ELF-1 (cell line): ENCODE measurements around the gene RGS19.
"Not testable (repeated sequence)": the region's sequence is repeated elsewhere in the genome, so short reads cannot be mapped to it uniquely, and the experiment has no call there.

Source experiments
- DNase-seq: peaks from one replicate; pipeline ENCODE4 v3.0.0-alpha.2; 2016; ENCODE audit warnings: low read depth, low spot score

Gene RGS19

GRCh38 chr20:64079273-64080012, at the start of gene RGS19:
RGS19 (minus strand) TSS chr20:64079518; CDS start chr20:64076886, 2,632 bp downstream.
- DNase-seq = peak; percentile 59

- DNase-seq = not testable (repeated sequence)
Observed at GRCh38 chr20:64123517-64123916, 44.2 kb upstream of the RGS19 start.

GRCh38 chr20:64122927-64123326, 43.6 kb upstream of the RGS19 start:
- not testable (repeated sequence) for DNase-seq

GRCh38 chr20:64121586-64121985, 42.3 kb upstream of the RGS19 start:
- DNase-seq = no peak

GRCh38 chr20:64119681-64120341, 40.5 kb upstream of the RGS19 start:
- DNase-seq = no peak

GRCh38 chr20:64119301-64119680, 40.0 kb upstream of the RGS19 start:
- no peak for DNase-seq

GRCh38 chr20:64117432-64117777, 38.1 kb upstream of the RGS19 start:
- DNase-seq = not testable (repeated sequence)

- DNase-seq = peak; percentile 0
Observed at GRCh38 chr20:64116541-64117431, 37.5 kb upstream of the RGS19 start.

GRCh38 chr20:64116016-64116415, 36.7 kb upstream of the RGS19 start:
- peak; percentile 1 for DNase-seq

- DNase-seq = peak; percentile 3
Observed at GRCh38 chr20:64115171-64115911, 36.0 kb upstream of the RGS19 start.

GRCh38 chr20:64114356-64114971, 35.1 kb upstream of the RGS19 start:
- DNase-seq = peak; percentile 0

- no peak for DNase-seq
Observed at GRCh38 chr20:64113796-64114355, 34.6 kb upstream of the RGS19 start.

- DNase-seq = no peak
Observed at GRCh38 chr20:64113444-64113775, 34.1 kb upstream of the RGS19 start.

- DNase-seq = peak; percentile 1
Observed at GRCh38 chr20:64112691-64113443, 33.5 kb upstream of the RGS19 start.

- DNase-seq = peak; percentile 1
Observed at GRCh38 chr20:64111841-64112641, 32.7 kb upstream of the RGS19 start.

- DNase-seq = peak; percentile 0
Observed at GRCh38 chr20:64110411-64111068, 31.2 kb upstream of the RGS19 start.

GRCh38 chr20:64109831-64110391, 30.6 kb upstream of the RGS19 start:
- peak; percentile 0 for DNase-seq
